ENCODE data around the gene HMCN2. TPM values are rescaled to one million over a fixed set of nuclear protein-coding genes. Genes with fewer than 3 reads are reported as not detected.

HMCN2 gene
- total and polyA plus RNA-seq, 2 of the 4 experiments (the other 2 are of a cell fraction): 0.02 TPM; not detected in 1

GRCh38 chr9:130405657-130406257 is 140.2 kb downstream of the HMCN2 start:
- dilution Hi-C loops (cut with HindIII; ENCODE audit: low sequenced_read_pairs, unreplicated experiment): no loop called here
- no peak overlapping the region for H2BK120ac ChIP-seq (ENCODE audit: low read depth, low read length)
- H3K56ac ChIP-seq (ENCODE audit: extremely low read depth, insufficient read depth, low read length): no peak overlapping the region
- no peaks in the 10 kb centered on the region for H3K79me1 ChIP-seq (ENCODE audit: low read depth in 1 of 2, low read length in 2 of 2)
- H3K14ac ChIP-seq (replicated peaks; ENCODE audit: low read depth, low read length): no peak overlapping the region
- no peak for DNase-seq
- H3K4me3 ChIP-seq (ENCODE audit: insufficient read depth, low read depth, low read length): no peak overlapping the region
- no peak overlapping the region for H3K4ac ChIP-seq (ENCODE audit: low read depth, low read length)
- no peak overlapping the region for H4K5ac ChIP-seq (ENCODE audit: low read depth, low read length)
- H2BK5ac ChIP-seq (ENCODE audit: low read depth, low read length, poor library complexity, severe bottlenecking): no peak overlapping the region
- peaks cover 7% of the 10 kb centered on the region for H3K9me3 ChIP-seq (ENCODE audit: control insufficient read depth, insufficient read depth, low read length)
- no peak overlapping the region for H2AK5ac ChIP-seq (ENCODE audit: low read depth, low read length)
- no peaks in the 10 kb centered on the region for H3K36me3 ChIP-seq (ENCODE audit: control insufficient read depth, insufficient read depth, low read length)
- no peak overlapping the region for H2AK9ac ChIP-seq (replicated peaks; ENCODE audit: low read depth, low read length, poor library complexity)
- H3K27me3 ChIP-seq (ENCODE audit: control insufficient read depth, insufficient read depth, low read length): peaks cover 31% of the 10 kb centered on the region; the same call in 1 of the 2 replicates
- ChIA-PET CTCF (no interaction called here), POLR2A (ENCODE audit: unreplicated experiment) (no interaction called here)
- H4K91ac ChIP-seq (ENCODE audit: insufficient read depth, low read depth, low read length): no peak overlapping the region
- H3K4me2 ChIP-seq (ENCODE audit: low read depth, low read length): no peak overlapping the region
- H2BK20ac ChIP-seq (ENCODE audit: low read depth, low read length): no peak overlapping the region
- H3K4me1 ChIP-seq (ENCODE audit: control insufficient read depth, insufficient read depth, low read length): no peaks in the 10 kb centered on the region
- TF ChIP-seq, protein P1, sequence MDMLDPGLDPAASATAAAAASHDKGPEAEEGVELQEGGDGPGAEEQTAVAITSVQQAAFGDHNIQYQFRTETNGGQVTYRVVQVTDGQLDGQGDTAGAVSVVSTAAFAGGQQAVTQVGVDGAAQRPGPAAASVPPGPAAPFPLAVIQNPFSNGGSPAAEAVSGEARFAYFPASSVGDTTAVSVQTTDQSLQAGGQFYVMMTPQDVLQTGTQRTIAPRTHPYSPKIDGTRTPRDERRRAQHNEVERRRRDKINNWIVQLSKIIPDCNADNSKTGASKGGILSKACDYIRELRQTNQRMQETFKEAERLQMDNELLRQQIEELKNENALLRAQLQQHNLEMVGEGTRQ (IDR thresholded peaks at IDR 0.05; ENCODE audit: low read depth, low read length): no peak
- TF ChIP-seq RAD21 (IDR thresholded peaks at IDR 0.05; ENCODE audit: low read length): no peak
- TF ChIP-seq FOS (IDR thresholded peaks at IDR 0.05; ENCODE audit: low read depth, low read length): no peak
- TF ChIP-seq POLR2A (IDR thresholded peaks at IDR 0.05; ENCODE audit: low read depth, low read length): no peak
- no peak for TF ChIP-seq BHLHE40 (IDR thresholded peaks at IDR 0.05; ENCODE audit: low read depth, low read length)
- TF ChIP-seq MAZ (IDR thresholded peaks at IDR 0.05; ENCODE audit: borderline replicate concordance, low read depth, low read length): no peak
- no peak for TF ChIP-seq MAFK (IDR thresholded peaks at IDR 0.05; ENCODE audit: low read depth, low read length)
- TF ChIP-seq, protein P2, sequence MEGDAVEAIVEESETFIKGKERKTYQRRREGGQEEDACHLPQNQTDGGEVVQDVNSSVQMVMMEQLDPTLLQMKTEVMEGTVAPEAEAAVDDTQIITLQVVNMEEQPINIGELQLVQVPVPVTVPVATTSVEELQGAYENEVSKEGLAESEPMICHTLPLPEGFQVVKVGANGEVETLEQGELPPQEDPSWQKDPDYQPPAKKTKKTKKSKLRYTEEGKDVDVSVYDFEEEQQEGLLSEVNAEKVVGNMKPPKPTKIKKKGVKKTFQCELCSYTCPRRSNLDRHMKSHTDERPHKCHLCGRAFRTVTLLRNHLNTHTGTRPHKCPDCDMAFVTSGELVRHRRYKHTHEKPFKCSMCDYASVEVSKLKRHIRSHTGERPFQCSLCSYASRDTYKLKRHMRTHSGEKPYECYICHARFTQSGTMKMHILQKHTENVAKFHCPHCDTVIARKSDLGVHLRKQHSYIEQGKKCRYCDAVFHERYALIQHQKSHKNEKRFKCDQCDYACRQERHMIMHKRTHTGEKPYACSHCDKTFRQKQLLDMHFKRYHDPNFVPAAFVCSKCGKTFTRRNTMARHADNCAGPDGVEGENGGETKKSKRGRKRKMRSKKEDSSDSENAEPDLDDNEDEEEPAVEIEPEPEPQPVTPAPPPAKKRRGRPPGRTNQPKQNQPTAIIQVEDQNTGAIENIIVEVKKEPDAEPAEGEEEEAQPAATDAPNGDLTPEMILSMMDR (conservative IDR thresholded peaks at IDR 0.05; ENCODE audit: low read depth, low read length): no peak
- TF ChIP-seq CEBPB (IDR thresholded peaks at IDR 0.05; ENCODE audit: low read depth, low read length): no peak
- TF ChIP-seq, protein P3, sequence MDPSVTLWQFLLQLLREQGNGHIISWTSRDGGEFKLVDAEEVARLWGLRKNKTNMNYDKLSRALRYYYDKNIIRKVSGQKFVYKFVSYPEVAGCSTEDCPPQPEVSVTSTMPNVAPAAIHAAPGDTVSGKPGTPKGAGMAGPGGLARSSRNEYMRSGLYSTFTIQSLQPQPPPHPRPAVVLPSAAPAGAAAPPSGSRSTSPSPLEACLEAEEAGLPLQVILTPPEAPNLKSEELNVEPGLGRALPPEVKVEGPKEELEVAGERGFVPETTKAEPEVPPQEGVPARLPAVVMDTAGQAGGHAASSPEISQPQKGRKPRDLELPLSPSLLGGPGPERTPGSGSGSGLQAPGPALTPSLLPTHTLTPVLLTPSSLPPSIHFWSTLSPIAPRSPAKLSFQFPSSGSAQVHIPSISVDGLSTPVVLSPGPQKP (IDR thresholded peaks at IDR 0.05; ENCODE audit: borderline replicate concordance, low read depth, low read length): no peak
- no peak for TF ChIP-seq MXI1 (IDR thresholded peaks at IDR 0.05; ENCODE audit: borderline replicate concordance, low read depth, low read length)
- no peak for TF ChIP-seq NFE2L2 (IDR thresholded peaks at IDR 0.05; ENCODE audit: low read depth, low read length)
- TF ChIP-seq SMC3 (IDR thresholded peaks at IDR 0.05; ENCODE audit: low read depth, low read length): no peak
- no peak overlapping the region for H3K18ac ChIP-seq (ENCODE audit: low read depth, low read length)
- no peak overlapping the region for H3K27ac ChIP-seq (ENCODE audit: insufficient read depth, low read length)
- no peaks in the 10 kb centered on the region for H4K20me1 ChIP-seq (ENCODE audit: insufficient read depth, low read length)
- no peaks in the 10 kb centered on the region for H3K9me1 ChIP-seq (ENCODE audit: insufficient read depth, low read length)
- ATAC-seq (ENCODE audit: low read depth): no peak
- BruUV-seq (replicated peaks): no TSS peak
- intact Hi-C loops (cut with micrococcal nuclease): no loop called here
- no peak overlapping the region for H2BK15ac ChIP-seq (ENCODE audit: low read depth, low read length)
- H3K23ac ChIP-seq (ENCODE audit: low read depth, low read length): no peak overlapping the region
- H3K9ac ChIP-seq (ENCODE audit: low read depth, low read length): no peak overlapping the region
- H4K8ac ChIP-seq (ENCODE audit: low read depth in 2 of 2, low read length in 2 of 2): no peak overlapping the region
- in situ Hi-C loops (cut with MboI; ENCODE audit: low sequenced_read_pairs): no loop called here
- no peak overlapping the region for H2AFZ ChIP-seq (replicated peaks; ENCODE audit: low read length, poor library complexity)
- WGBS, 2 experiments (ENCODE audit: extremely low coverage in 2 of 2, insufficient read length in 1 of 2): 78% methylated on average over 7 of the region's 22 CpGs; no CpG with 5 or more reads in 1 of the 2 experiments
